Measurements from ENCODE around the gene TMEM25. TPM values are rescaled to one million over a fixed set of nuclear protein-coding genes. Genes with fewer than 3 reads are reported as not detected.
A peak's percentile ranks its signal among the peaks of the same experiment; 100 is the strongest.
"Not testable (repeated sequence)": the region's sequence is repeated elsewhere in the genome, so short reads cannot be mapped to it uniquely, and the experiment has no call there.

Gene TMEM25
- total RNA-seq, 3 donors from 2014 or later (not counting 1 experiment from before 2014, with no cell fraction given), result 4.1 to 11.0 (median 9.3) TPM

DNA sequence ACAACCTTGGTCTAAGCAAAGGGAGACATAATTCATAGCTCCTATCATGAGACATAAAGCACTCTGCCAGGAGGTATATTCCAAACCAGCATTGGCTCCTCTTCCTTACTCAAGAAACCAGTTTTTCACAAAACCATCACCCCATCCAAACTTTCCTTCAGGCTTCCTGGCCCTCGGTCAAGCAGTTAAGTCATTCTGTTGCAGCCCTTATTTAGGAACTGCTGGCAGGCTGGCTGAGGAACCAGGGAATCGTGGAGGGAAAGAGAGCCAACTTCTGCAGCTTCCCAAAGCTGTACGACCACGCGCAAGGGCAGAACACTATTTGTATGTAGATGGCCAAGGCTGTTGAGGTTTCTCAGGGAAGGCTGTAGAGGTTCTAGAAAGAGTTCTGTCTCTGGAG, 34.1 kb downstream of the TMEM25 start:
- no peaks in the 10 kb centered on the region for H3K9me3 Mint-ChIP-seq
- intact Hi-C loops (cut with micrococcal nuclease), result no loop called here

GRCh38 chr11:118569670-118570069, 38.7 kb downstream of the TMEM25 start:
- intact Hi-C loops (cut with micrococcal nuclease), result loop anchor here (5.0 kb wide), 1 partner anchor 38 kb away; the partner anchor contains the start of gene PHLDB1
- H3K27ac ChIP-seq (ENCODE audit: low read length), result no peak overlapping the region
- ATAC-seq, result no peak
- H3K27me3 ChIP-seq (ENCODE audit: control insufficient read depth, insufficient read depth, low read length), result no peaks in the 10 kb centered on the region
- Mint-ChIP-seq H3K4me1 (peaks cover 25 to 34% of the 10 kb centered on the region in 2 donors), H3K9me3 (no peaks in the 10 kb centered on the region), H3K27ac (no peak overlapping the region), H3K36me3 (no peaks in the 10 kb centered on the region), H3K27me3 (ENCODE audit: low read depth in 2 of 2) (no peaks in the 10 kb centered on the region), H3K4me3 (no peak overlapping the region)
- no peak overlapping the region for H3K4me3 ChIP-seq (ENCODE audit: low read length)
- DNase-seq, result no peak
- H3K9me3 ChIP-seq (ENCODE audit: control insufficient read depth, insufficient read depth, low read length), result no peaks in the 10 kb centered on the region
- 91% methylated on average over 2 of the region's 2 CpGs for WGBS (ENCODE audit: insufficient coverage)
- TF ChIP-seq, protein P1, sequence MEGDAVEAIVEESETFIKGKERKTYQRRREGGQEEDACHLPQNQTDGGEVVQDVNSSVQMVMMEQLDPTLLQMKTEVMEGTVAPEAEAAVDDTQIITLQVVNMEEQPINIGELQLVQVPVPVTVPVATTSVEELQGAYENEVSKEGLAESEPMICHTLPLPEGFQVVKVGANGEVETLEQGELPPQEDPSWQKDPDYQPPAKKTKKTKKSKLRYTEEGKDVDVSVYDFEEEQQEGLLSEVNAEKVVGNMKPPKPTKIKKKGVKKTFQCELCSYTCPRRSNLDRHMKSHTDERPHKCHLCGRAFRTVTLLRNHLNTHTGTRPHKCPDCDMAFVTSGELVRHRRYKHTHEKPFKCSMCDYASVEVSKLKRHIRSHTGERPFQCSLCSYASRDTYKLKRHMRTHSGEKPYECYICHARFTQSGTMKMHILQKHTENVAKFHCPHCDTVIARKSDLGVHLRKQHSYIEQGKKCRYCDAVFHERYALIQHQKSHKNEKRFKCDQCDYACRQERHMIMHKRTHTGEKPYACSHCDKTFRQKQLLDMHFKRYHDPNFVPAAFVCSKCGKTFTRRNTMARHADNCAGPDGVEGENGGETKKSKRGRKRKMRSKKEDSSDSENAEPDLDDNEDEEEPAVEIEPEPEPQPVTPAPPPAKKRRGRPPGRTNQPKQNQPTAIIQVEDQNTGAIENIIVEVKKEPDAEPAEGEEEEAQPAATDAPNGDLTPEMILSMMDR (IDR thresholded peaks at IDR 0.05), result no peak
- no peaks in the 10 kb centered on the region for H3K36me3 ChIP-seq (ENCODE audit: control insufficient read depth, insufficient read depth, low read length)
- peaks cover 16% of the 10 kb centered on the region for H3K4me1 ChIP-seq (ENCODE audit: control insufficient read depth, insufficient read depth, low read length)

More for the DNA sequence above, 34.1 kb downstream of the TMEM25 start:
- H3K4me1 ChIP-seq (ENCODE audit: control insufficient read depth, insufficient read depth, low read length), result peaks cover 7% of the 10 kb centered on the region
- H3K27ac ChIP-seq (ENCODE audit: low read length), result no peak overlapping the region
- WGBS (ENCODE audit: insufficient coverage), result 72% methylated on average over 5 of the region's 5 CpGs
- ATAC-seq, result no peak
- TF ChIP-seq, protein P1 (IDR thresholded peaks at IDR 0.05), result no peak
- H3K9me3 ChIP-seq (ENCODE audit: control insufficient read depth, insufficient read depth, low read length), result no peaks in the 10 kb centered on the region
- peak overlapping the region; percentile 77 to 95 for H3K27ac Mint-ChIP-seq
- H3K27me3 Mint-ChIP-seq (ENCODE audit: low read depth in 2 of 2), result no peaks in the 10 kb centered on the region
- DNase-seq, result peak in 1 of 2 donors; percentile 15
- H3K36me3 Mint-ChIP-seq, result no peaks in the 10 kb centered on the region
- H3K27me3 ChIP-seq (ENCODE audit: control insufficient read depth, insufficient read depth, low read length), result no peaks in the 10 kb centered on the region
- H3K4me1 Mint-ChIP-seq, result peaks cover 0 to 13% of the 10 kb centered on the region in 2 donors
- H3K36me3 ChIP-seq (ENCODE audit: control insufficient read depth, insufficient read depth, low read length), result no peaks in the 10 kb centered on the region
- H3K4me3 Mint-ChIP-seq, result peak overlapping the region; percentile 88
- H3K4me3 ChIP-seq (ENCODE audit: low read length), result no peak overlapping the region

DNA sequence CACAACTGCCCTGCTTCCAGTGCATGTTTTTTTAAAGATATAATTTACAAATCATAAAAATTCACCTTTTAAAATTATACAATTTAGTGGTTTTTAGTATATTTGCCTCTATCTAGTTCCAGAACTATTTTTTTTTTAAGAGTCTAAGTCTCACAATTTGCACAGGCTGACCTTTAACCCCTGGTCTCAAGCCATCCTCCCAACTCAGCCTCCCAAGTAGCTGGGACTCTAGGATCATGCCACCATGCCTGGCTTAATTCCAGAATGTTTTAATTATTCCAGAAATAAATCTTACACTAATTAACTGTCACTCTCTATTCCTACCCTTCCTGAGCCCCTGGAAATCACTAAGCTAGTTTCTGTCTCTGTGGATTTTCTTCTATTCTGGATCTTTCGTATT, 39.8 kb downstream of the TMEM25 start:
- H3K27me3 ChIP-seq (ENCODE audit: control insufficient read depth, insufficient read depth, low read length), result no peaks in the 10 kb centered on the region
- Mint-ChIP-seq H3K36me3 (no peaks in the 10 kb centered on the region), H3K27ac (peak overlapping the region; percentile 89 to 97), H3K27me3 (ENCODE audit: low read depth in 2 of 2) (no peaks in the 10 kb centered on the region), H3K4me3 (no peak overlapping the region), H3K9me3 (no peaks in the 10 kb centered on the region), H3K4me1 (peaks cover 35 to 36% of the 10 kb centered on the region in 2 donors)
- WGBS (ENCODE audit: insufficient coverage), result 100% methylated on average over 1 of the region's 1 CpG
- intact Hi-C loops (cut with micrococcal nuclease), result loop anchor here (5.0 kb wide), 1 partner anchor 37 kb away; the partner anchor contains the start of gene PHLDB1
- H3K4me3 ChIP-seq (ENCODE audit: low read length), result no peak overlapping the region
- no peak overlapping the region for H3K27ac ChIP-seq (ENCODE audit: low read length)
- DNase-seq (no peak), ATAC-seq (no peak)
- TF ChIP-seq, protein P1 (IDR thresholded peaks at IDR 0.05), result no peak
- H3K9me3 ChIP-seq (ENCODE audit: control insufficient read depth, insufficient read depth, low read length), result no peaks in the 10 kb centered on the region
- H3K4me1 ChIP-seq (ENCODE audit: control insufficient read depth, insufficient read depth, low read length), result peaks cover 14% of the 10 kb centered on the region
- H3K36me3 ChIP-seq (ENCODE audit: control insufficient read depth, insufficient read depth, low read length), result no peaks in the 10 kb centered on the region

DNA sequence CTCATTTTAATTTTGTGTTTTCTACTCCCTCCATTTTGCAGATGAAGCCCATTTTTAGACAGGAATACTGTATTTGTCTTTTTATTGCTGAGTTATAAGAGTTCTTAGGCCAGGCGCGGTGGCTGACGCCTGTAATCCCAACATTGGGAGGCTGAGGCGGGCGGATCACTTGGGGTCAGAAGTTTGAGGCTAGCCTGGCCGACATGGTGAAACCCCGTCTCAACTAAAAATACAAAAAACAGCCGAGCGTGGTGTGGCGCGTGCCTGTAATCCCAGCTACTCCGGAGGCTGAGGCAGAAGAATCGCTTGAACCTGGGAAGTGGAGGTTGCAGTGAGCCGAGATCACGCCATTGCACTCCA, 40.7 kb downstream of the TMEM25 start:
- not testable (repeated sequence) for H3K36me3 Mint-ChIP-seq; H3K36me3 ChIP-seq (ENCODE audit: control insufficient read depth, insufficient read depth, low read length); H3K27me3 Mint-ChIP-seq (ENCODE audit: low read depth in 2 of 2); H3K9me3 Mint-ChIP-seq; H3K27me3 ChIP-seq (ENCODE audit: control insufficient read depth, insufficient read depth, low read length); H3K9me3 ChIP-seq (ENCODE audit: control insufficient read depth, insufficient read depth, low read length); ATAC-seq
- Histone ChIP-seq H3K27ac (ENCODE audit: low read length) (peak overlapping the region; percentile 98), H3K4me3 (ENCODE audit: low read length) (peak overlapping the region; percentile 77), H3K4me1 (ENCODE audit: control insufficient read depth, insufficient read depth, low read length) (peaks cover 14% of the 10 kb centered on the region)
- peak; percentile 18 to 36 for DNase-seq
- WGBS (ENCODE audit: insufficient coverage), result 3% methylated on average over 15 of the region's 15 CpGs
- intact Hi-C loops (cut with micrococcal nuclease), result loop anchor here (5.0 kb wide), 1 partner anchor 36 kb away; the partner anchor contains the start of gene PHLDB1
- H3K4me3 Mint-ChIP-seq, result peak overlapping the region; percentile 95
- peak overlapping the region; percentile 89 to 97 for H3K27ac Mint-ChIP-seq
- peaks cover 40% of the 10 kb centered on the region in 2 donors for H3K4me1 Mint-ChIP-seq
